HG02678 (cell line): ENCODE measurements around the gene IL22RA1.

ENCODE experiments used
- ATAC-seq: cut with Tn5 transposase; IDR thresholded peaks from one replicate; pipeline ENCODE4 v1.9.1; 2021; ENCODE audit warnings: mild to moderate bottlenecking, moderate library complexity; ENCODE audit not compliant: unreplicated experiment

IL22RA1 gene

DNA sequence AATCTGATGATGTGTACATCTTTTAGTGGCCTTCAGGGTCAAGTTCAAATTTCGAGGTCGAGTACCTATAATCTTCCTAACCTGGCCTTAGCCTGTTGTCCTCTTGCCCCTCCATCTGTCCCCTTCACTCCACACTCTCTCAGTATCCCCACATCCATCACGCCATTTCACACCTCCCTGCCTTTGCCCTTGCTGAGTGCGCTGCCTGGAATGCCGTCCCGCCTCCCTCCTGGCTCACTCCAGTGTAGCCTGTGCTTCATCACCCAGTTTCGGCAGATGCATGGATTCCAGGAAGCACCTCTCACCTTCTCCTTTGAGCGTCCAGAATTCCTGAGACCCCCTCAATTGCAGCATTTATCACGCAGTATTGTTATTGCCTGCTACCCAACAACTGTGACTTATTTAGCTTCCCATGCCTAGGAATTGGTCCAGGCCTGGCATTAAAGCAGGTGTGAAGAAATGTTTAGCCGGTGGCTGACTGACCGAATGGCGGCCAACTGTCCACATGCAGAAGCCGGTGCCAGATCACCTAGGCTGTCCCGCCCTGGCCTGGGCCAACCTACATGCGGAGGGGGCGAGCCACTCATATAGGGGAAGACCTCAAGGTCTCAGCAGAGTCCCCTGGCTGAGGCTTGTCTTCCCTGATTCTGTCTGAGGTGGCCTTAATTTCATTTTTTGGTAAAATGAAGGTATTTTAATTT, 65.5 kb downstream of the IL22RA1 start:
- ATAC-seq, result no peak

DNA sequence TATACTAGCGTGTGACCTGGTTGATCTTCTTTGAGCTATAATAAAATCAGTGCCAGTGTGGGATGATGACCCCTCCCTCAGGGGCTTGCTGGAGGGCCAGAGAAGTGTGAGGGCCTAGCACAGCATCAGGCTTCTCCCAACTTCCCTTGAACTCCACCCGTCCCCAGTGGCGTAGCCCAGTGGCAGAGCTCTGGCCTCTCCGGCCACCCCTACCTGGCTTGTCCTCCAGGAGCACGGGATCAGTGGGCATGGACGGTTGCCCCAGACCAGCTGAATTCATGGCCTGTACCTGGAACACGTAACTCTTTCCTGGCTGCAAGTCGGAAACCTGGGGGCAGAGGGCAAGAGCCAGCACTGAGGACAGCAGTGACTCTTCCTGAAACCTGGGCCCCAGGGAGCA, 67.0 kb downstream of the IL22RA1 start:
- no peak for ATAC-seq

DNA sequence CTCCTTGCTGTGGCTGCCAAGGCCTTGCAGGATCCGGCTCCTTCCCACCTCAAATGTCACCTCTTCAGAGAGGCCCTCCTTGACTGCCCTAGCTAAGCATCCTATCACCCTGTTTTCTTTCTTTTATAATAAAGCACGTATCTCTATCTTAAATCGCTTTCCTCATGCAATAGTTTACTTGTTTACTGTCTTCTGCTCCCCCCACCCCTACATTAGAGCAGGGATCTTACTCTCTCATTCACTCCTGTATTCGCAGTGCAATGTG, 67.4 kb downstream of the IL22RA1 start:
- no peak for ATAC-seq

DNA sequence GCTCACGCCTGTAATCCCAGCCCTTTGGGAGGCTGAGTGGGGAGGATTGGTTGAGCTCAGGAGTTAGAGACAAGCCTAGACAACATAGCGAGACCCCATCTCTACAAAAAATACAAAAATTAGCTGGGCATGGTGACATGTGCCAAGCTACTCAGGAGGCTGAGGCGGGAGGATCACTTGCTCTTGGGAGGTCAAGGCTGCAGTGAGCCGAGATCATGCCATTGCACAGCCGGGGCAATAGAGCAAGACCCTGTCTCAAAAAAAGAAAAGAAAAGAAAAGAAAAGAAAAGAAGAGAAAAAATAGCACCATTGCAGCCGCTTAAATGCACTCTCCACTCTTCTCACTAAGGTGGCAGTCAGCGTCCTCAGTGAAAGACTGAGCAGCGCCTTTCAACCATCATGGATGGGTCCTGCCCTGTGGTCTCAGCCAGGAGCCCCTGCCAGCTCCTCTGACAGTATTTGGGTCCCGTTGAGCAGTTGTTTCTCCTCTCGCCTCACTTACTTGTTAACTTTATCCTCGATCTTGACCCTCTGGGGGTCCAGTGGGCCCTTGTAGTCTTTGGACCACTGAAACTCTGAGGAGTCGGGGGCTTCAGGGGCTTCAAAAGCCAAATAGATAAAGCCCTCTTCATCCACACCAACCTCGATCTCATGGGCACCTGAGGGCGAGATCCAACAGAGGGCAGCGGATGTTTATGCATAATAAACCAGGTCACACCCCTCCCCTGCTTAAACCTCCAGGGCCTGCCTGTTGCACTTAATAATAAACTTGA, 67.9 kb downstream of the IL22RA1 start:
- ATAC-seq, result no peak

DNA sequence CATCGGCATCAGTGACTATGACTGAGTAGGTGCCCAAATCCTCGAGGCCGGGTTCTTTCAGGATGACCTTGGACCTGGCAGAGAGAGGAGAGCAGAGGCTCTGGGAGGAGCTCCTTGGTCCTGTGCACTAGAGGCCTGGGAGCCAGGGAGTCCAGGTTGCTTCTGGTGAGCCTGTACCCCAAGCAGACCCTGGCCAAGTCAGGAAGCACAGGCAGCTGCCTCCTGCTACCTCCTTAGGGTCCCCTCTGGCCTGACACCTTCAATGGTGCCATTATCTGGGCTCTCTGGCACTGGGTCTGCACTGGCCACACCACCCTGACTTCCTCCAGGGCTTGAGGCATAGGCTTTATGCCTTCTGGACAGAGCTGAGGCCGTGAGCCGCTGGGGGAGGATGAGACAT, 68.7 kb downstream of the IL22RA1 start:
- ATAC-seq, result no peak

DNA sequence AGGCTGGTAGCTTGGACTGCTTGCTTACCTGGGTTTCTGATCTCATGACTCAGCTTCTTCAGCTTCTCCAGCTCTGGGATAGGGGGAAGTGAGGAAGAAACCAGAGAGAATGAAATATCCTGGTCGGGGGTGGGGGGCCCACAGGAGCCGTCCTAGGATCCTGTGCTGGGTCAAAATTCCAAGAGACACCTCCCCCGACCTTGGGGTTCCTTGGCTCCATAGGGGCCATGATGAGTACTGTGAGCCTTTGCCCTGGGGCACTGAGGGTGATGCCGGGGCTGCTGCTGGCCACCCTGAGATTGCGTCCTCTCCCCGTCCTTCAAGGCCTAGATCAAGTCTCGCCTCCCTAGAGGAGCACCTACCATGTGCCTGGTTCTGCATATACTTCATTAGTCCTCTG, 71.0 kb downstream of the IL22RA1 start:
- no peak for ATAC-seq

DNA sequence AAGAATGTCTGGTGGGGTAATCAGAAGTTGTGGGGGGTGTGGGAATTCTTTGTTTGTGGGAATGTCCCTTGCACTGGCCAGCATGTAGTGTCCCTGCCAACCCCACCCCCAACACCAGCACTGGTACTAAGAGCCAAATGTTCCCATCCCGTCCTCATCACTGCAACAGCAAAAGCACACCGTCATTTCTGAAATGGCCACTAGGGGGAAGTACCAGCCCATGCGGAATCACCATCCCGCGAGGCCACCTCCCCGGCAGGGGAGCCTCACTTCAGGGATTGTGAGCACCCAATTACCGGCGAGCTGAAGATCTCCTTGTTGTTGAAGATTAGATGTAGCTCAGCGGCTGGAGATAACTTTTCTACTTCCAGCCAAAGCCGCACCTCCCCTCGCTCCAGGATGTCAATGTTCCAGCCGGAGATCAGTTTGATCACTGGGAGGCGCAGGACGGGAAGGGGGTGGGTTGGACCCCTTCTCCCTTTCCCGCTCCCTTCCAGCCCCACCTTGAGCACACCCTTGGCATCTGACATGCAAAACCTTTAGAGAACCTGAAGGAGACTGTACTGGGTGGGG, 72.0 kb downstream of the IL22RA1 start:
- ATAC-seq, result no peak

DNA sequence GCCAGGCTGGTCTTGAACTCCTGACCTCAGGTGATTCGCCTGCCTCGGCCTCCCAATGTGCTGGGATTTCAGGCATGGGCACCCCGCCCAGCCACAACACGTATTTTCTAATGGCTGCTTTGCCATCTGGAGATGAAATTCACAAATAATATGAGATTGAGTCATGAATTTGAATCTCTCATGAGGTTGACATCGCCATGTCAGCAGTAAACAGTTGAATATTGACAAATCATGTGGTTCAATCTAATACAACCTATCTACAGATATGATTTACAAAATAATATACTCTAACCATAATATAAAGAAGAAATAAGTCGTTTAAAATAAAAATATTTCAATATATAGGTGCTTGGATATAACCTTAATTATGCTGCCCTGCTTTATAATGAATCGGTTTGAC, 73.1 kb downstream of the IL22RA1 start:
- no peak for ATAC-seq
